Measurements from ENCODE around the gene SDK2.
"Not testable (repeated sequence)": the region's sequence is repeated elsewhere in the genome, so short reads cannot be mapped to it uniquely, and the experiment has no call there.

Gene SDK2

GRCh38 chr17:73459980-73460379, 184.3 kb downstream of the SDK2 start:
- no peaks in the 10 kb centered on the region for H3K9me3 ChIP-seq (ENCODE audit: control insufficient read depth, insufficient read depth, low read length)
- no CpG with 5 or more reads among the region's 7 CpGs for WGBS (ENCODE audit: insufficient coverage, insufficient read length)
- H3K27ac ChIP-seq (ENCODE audit: low read length), result no peak overlapping the region
- H3K36me3 ChIP-seq (ENCODE audit: control insufficient read depth, insufficient read depth, low read length), result no peaks in the 10 kb centered on the region
- no peak for DNase-seq (ENCODE audit: low read depth, low spot score)
- H3K4me1 ChIP-seq (ENCODE audit: control insufficient read depth, insufficient read depth, low read length), result no peaks in the 10 kb centered on the region
- no peaks in the 10 kb centered on the region for H3K27me3 ChIP-seq (ENCODE audit: control insufficient read depth, insufficient read depth, low read length)
- no peak overlapping the region for H3K4me3 ChIP-seq (ENCODE audit: low read length)

DNA sequence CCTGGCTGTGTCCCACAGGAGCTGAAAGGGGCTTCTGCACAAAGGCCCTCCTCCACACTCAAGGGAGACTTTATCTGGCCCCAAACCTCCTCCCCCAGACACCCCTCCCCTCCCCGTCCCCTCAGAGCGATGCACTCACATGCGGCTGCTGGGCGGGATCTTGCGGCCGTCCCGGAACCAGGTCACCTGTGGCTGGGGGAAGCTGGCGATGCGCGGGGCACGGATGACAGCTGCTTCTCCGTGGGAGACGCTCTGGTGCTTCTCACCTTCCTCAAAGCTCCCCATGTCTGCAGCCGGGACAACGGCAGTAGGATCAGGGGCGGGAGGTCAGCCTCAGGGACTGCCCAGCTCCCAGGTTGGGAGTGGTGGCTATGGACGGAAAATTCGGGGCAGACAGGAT, 188.5 kb downstream of the SDK2 start:
- no peak for DNase-seq (ENCODE audit: low read depth, low spot score)
- H3K9me3 ChIP-seq (ENCODE audit: control insufficient read depth, insufficient read depth, low read length), result no peaks in the 10 kb centered on the region
- no CpG with 5 or more reads among the region's 18 CpGs for WGBS (ENCODE audit: insufficient coverage, insufficient read length)
- no peaks in the 10 kb centered on the region for H3K4me1 ChIP-seq (ENCODE audit: control insufficient read depth, insufficient read depth, low read length)
- H3K27me3 ChIP-seq (ENCODE audit: control insufficient read depth, insufficient read depth, low read length), result no peaks in the 10 kb centered on the region
- no peak overlapping the region for H3K4me3 ChIP-seq (ENCODE audit: low read length)
- H3K27ac ChIP-seq (ENCODE audit: low read length), result no peak overlapping the region
- no peaks in the 10 kb centered on the region for H3K36me3 ChIP-seq (ENCODE audit: control insufficient read depth, insufficient read depth, low read length)

DNA sequence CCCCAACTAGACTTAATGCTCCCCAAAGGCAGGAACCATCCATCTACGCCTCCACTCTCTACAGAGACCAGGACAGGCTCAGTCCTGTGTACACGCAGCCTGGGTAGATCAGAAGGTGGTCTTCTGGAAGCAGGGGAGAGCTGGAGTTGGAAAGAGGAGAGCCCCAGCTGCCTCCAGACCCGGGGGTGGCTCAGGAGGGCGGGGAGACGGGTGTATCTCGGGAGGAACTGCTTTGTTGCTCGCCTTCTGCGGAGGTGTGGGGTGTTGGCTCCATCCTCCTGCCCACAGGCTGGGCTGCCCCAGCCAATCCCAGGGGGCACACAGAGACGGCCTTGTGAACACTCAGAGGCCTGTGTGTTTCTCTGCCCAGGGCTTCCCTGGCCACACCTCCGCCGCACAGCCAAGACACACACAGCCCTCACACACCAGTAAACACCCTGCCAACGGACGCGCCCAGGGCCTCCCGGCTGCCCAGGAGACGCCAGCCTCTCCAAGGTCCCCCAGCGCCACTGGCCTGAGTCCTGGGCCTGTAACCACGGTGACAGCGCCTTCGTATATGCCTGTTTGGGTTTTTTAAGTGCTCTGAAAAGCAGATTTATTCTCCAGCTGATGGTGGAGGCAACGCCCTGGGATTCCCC, 189.1 kb downstream of the SDK2 start:
- no CpG with 5 or more reads among the region's 21 CpGs for WGBS (ENCODE audit: insufficient coverage, insufficient read length)
- Histone ChIP-seq H3K4me1 (ENCODE audit: control insufficient read depth, insufficient read depth, low read length) (no peaks in the 10 kb centered on the region), H3K27me3 (ENCODE audit: control insufficient read depth, insufficient read depth, low read length) (no peaks in the 10 kb centered on the region), H3K4me3 (ENCODE audit: low read length) (no peak overlapping the region), H3K36me3 (ENCODE audit: control insufficient read depth, insufficient read depth, low read length) (no peaks in the 10 kb centered on the region), H3K27ac (ENCODE audit: low read length) (no peak overlapping the region), H3K9me3 (ENCODE audit: control insufficient read depth, insufficient read depth, low read length) (no peaks in the 10 kb centered on the region)
- no peak for DNase-seq (ENCODE audit: low read depth, low spot score)

- DNase-seq (ENCODE audit: low read depth, low spot score); H3K4me3 ChIP-seq (ENCODE audit: low read length); H3K4me1 ChIP-seq (ENCODE audit: control insufficient read depth, insufficient read depth, low read length); H3K9me3 ChIP-seq (ENCODE audit: control insufficient read depth, insufficient read depth, low read length); H3K36me3 ChIP-seq (ENCODE audit: control insufficient read depth, insufficient read depth, low read length); H3K27ac ChIP-seq (ENCODE audit: low read length); H3K27me3 ChIP-seq (ENCODE audit: control insufficient read depth, insufficient read depth, low read length): not testable (repeated sequence)
- WGBS (ENCODE audit: insufficient coverage, insufficient read length), result no CpG with 5 or more reads among the region's 2 CpGs
These were observed 190.8 kb downstream of the SDK2 start for GRCh38 chr17:73453494-73453893.

GRCh38 chr17:73453090-73453489, 191.2 kb downstream of the SDK2 start:
- Histone ChIP-seq H3K4me1 (ENCODE audit: control insufficient read depth, insufficient read depth, low read length) (no peaks in the 10 kb centered on the region), H3K9me3 (ENCODE audit: control insufficient read depth, insufficient read depth, low read length) (no peaks in the 10 kb centered on the region), H3K4me3 (ENCODE audit: low read length) (no peak overlapping the region), H3K27me3 (ENCODE audit: control insufficient read depth, insufficient read depth, low read length) (no peaks in the 10 kb centered on the region), H3K36me3 (ENCODE audit: control insufficient read depth, insufficient read depth, low read length) (no peaks in the 10 kb centered on the region), H3K27ac (ENCODE audit: low read length) (no peak overlapping the region)
- no CpG with 5 or more reads among the region's 1 CpG for WGBS (ENCODE audit: insufficient coverage, insufficient read length)
- DNase-seq (ENCODE audit: low read depth, low spot score), result no peak

DNA sequence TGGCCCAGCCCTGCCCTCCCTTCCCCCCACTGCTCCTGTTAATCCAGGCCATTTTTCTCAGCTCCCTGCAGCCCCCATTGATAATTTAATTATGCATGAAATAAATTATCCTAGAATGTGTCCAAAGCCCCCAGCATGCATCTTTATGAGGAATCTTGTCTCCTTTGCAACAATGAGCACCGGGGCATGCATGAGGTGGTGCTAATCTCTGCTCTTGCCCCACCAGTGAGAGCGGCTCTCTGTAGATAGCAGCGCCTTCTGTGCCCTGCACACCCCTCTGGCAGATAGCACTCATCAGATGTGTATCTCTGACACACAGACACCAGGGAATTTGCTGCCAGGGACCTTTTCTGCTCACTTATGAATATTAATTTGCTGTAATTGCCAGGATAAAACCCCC, 192.2 kb downstream of the SDK2 start:
- no peak for DNase-seq (ENCODE audit: low read depth, low spot score)
- Histone ChIP-seq H3K36me3 (ENCODE audit: control insufficient read depth, insufficient read depth, low read length) (no peaks in the 10 kb centered on the region), H3K4me1 (ENCODE audit: control insufficient read depth, insufficient read depth, low read length) (no peaks in the 10 kb centered on the region), H3K27me3 (ENCODE audit: control insufficient read depth, insufficient read depth, low read length) (no peaks in the 10 kb centered on the region), H3K9me3 (ENCODE audit: control insufficient read depth, insufficient read depth, low read length) (no peaks in the 10 kb centered on the region), H3K4me3 (ENCODE audit: low read length) (no peak overlapping the region), H3K27ac (ENCODE audit: low read length) (no peak overlapping the region)
- WGBS (ENCODE audit: insufficient coverage, insufficient read length), result no CpG with 5 or more reads among the region's 3 CpGs

GRCh38 chr17:73447319-73447718, 196.9 kb downstream of the SDK2 start:
- no peak for DNase-seq (ENCODE audit: low read depth, low spot score)
- no peaks in the 10 kb centered on the region for H3K36me3 ChIP-seq (ENCODE audit: control insufficient read depth, insufficient read depth, low read length)
- H3K27ac ChIP-seq (ENCODE audit: low read length), result no peak overlapping the region
- H3K4me3 ChIP-seq (ENCODE audit: low read length), result no peak overlapping the region
- no CpG with 5 or more reads among the region's 18 CpGs for WGBS (ENCODE audit: insufficient coverage, insufficient read length)
- H3K27me3 ChIP-seq (ENCODE audit: control insufficient read depth, insufficient read depth, low read length), result no peaks in the 10 kb centered on the region
- no peaks in the 10 kb centered on the region for H3K9me3 ChIP-seq (ENCODE audit: control insufficient read depth, insufficient read depth, low read length)
- H3K4me1 ChIP-seq (ENCODE audit: control insufficient read depth, insufficient read depth, low read length), result no peaks in the 10 kb centered on the region

DNA sequence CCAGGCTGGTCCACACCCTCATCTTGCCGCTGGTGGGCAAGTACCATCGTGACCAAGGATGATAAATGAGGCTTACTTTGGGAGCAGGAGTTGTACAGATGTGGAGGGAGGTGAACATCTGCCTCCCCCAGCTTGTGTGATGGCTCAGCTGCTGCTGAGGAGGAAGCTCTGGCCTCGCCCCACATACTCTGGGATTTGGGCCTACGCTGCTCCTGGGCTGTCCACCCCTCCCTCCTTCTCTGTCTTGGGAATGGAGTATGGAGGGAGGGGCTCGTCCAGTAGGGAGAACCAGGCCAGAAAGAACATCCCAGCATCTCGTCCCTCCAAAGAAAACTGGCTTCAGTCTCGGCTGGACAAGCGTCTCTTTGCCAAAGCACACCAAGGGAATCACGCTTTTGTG, 197.6 kb downstream of the SDK2 start:
- no peaks in the 10 kb centered on the region for H3K36me3 ChIP-seq (ENCODE audit: control insufficient read depth, insufficient read depth, low read length)
- H3K27ac ChIP-seq (ENCODE audit: low read length), result no peak overlapping the region
- H3K27me3 ChIP-seq (ENCODE audit: control insufficient read depth, insufficient read depth, low read length), result no peaks in the 10 kb centered on the region
- H3K4me3 ChIP-seq (ENCODE audit: low read length), result no peak overlapping the region
- DNase-seq (ENCODE audit: low read depth, low spot score), result no peak
- no CpG with 5 or more reads among the region's 9 CpGs for WGBS (ENCODE audit: insufficient coverage, insufficient read length)
- no peaks in the 10 kb centered on the region for H3K9me3 ChIP-seq (ENCODE audit: control insufficient read depth, insufficient read depth, low read length)
- H3K4me1 ChIP-seq (ENCODE audit: control insufficient read depth, insufficient read depth, low read length), result no peaks in the 10 kb centered on the region

GRCh38 chr17:73445466-73445865, 198.8 kb downstream of the SDK2 start:
- H3K9me3 ChIP-seq (ENCODE audit: control insufficient read depth, insufficient read depth, low read length), result no peaks in the 10 kb centered on the region
- H3K4me3 ChIP-seq (ENCODE audit: low read length), result no peak overlapping the region
- no CpG with 5 or more reads among the region's 7 CpGs for WGBS (ENCODE audit: insufficient coverage, insufficient read length)
- no peaks in the 10 kb centered on the region for H3K36me3 ChIP-seq (ENCODE audit: control insufficient read depth, insufficient read depth, low read length)
- H3K27me3 ChIP-seq (ENCODE audit: control insufficient read depth, insufficient read depth, low read length), result no peaks in the 10 kb centered on the region
- no peaks in the 10 kb centered on the region for H3K4me1 ChIP-seq (ENCODE audit: control insufficient read depth, insufficient read depth, low read length)
- no peak for DNase-seq (ENCODE audit: low read depth, low spot score)
- H3K27ac ChIP-seq (ENCODE audit: low read length), result no peak overlapping the region

DNA sequence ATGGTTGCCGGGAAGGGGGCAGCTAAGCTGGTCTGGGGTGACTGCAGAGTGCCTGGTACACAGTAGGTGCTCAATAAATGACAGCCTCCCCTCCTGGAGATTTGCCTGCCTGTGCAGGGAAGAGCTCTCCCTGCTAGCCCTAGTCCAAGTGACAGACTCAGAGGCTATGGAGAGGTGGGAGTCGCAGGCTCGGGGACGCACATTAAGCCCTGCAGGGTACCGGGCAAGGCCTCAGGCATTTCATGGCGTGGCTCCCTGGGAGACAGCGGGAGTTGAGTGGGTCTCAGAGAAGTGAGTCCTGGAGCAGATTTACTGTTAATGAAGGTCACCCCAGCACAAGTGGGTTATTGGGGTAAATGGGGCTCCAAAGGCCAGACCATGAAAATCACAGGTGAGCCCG, 200.2 kb downstream of the SDK2 start:
- Histone ChIP-seq H3K27me3 (ENCODE audit: control insufficient read depth, insufficient read depth, low read length) (no peaks in the 10 kb centered on the region), H3K36me3 (ENCODE audit: control insufficient read depth, insufficient read depth, low read length) (no peaks in the 10 kb centered on the region), H3K4me1 (ENCODE audit: control insufficient read depth, insufficient read depth, low read length) (no peaks in the 10 kb centered on the region), H3K27ac (ENCODE audit: low read length) (no peak overlapping the region), H3K4me3 (ENCODE audit: low read length) (no peak overlapping the region), H3K9me3 (ENCODE audit: control insufficient read depth, insufficient read depth, low read length) (no peaks in the 10 kb centered on the region)
- no peak for DNase-seq (ENCODE audit: low read depth, low spot score)
- no CpG with 5 or more reads among the region's 8 CpGs for WGBS (ENCODE audit: insufficient coverage, insufficient read length)

- Histone ChIP-seq H3K4me1 (ENCODE audit: control insufficient read depth, insufficient read depth, low read length) (no peaks in the 10 kb centered on the region; the same call in 1 of the 2 replicates), H3K27me3 (ENCODE audit: control insufficient read depth, insufficient read depth, low read length) (no peaks in the 10 kb centered on the region), H3K27ac (ENCODE audit: low read length) (no peak overlapping the region), H3K9me3 (ENCODE audit: control insufficient read depth, insufficient read depth, low read length) (no peaks in the 10 kb centered on the region), H3K36me3 (ENCODE audit: control insufficient read depth, insufficient read depth, low read length) (no peaks in the 10 kb centered on the region), H3K4me3 (ENCODE audit: low read length) (no peak overlapping the region)
- no CpG with 5 or more reads among the region's 7 CpGs for WGBS (ENCODE audit: insufficient coverage, insufficient read length)
- DNase-seq (ENCODE audit: low read depth, low spot score), result no peak
These were observed 204.6 kb downstream of the SDK2 start for GRCh38 chr17:73439597-73439996.
